SK-N-SH (cell line): ENCODE results near the gene PCDHGA5. TPM values are rescaled to one million over a fixed set of nuclear protein-coding genes. Genes with fewer than 3 reads are reported as not detected.

ENCODE experiments used
- CTCF ChIA-PET: fragments of 300-600, 350-600 bp; formaldehyde crosslinking; extraction: SDS; loops from one replicate; lab custom pipeline; 2021; lab: Yijun Ruan, JAX
- POLR2A ChIA-PET: fragments of 350-600 bp; sonication (Branson Sonifier 250); formaldehyde crosslinking; extraction: SDS; loops from one replicate; lab custom pipeline; 2020; ENCODE audit warnings: antibody characterized with exemption, inconsistent platforms; lab: Yijun Ruan, JAX
- DNase-seq: peaks from one replicate; pipeline ENCODE4 v3.0.0; 2012
- H2AFZ ChIP-seq: fragments of 200-600 bp; sonication (generic); 2 replicates; pipeline ENCODE4 v1.8.1; 2016; ENCODE audit warnings: antibody characterized with exemption, mild to moderate bottlenecking, low read depth
- H3F3A ChIP-seq: fragments of 200-600 bp; sonication (generic); replicated peaks from 2 replicates; pipeline ENCODE3; 2016; ENCODE audit warnings: antibody characterized with exemption, mild to moderate bottlenecking; ENCODE audit not compliant: insufficient read depth
- H3K27ac ChIP-seq, 2 experiments: fragments of 200-500 bp in 1 of 2; fragments of 200-600 bp in 1 of 2; sonication (Bioruptor generic) in 1 of 2; sonication (generic), shearing (Covaris generic) in 1 of 2; 2 replicates each; pipeline versions ENCODE4 v1.5.1 to v1.6.1; 2014 to 2016; ENCODE audit warnings: low read depth in 2 of 2, inconsistent platforms in 1 of 2, low read length in 1 of 2, mild to moderate bottlenecking in 1 of 2, mixed read lengths in 1 of 2
- H3K27me3 ChIP-seq: fragments of 200-600 bp; sonication (generic), shearing (Covaris generic); 2 replicates; pipeline ENCODE4 v1.6.1; 2016; ENCODE audit warnings: mixed run types; ENCODE audit not compliant: insufficient read depth
- H3K36me3 ChIP-seq, 2 experiments: fragments of 200-500 bp in 1 of 2; fragments of 200-600 bp in 1 of 2; sonication (Bioruptor generic) in 1 of 2; sonication (generic) in 1 of 2; replicated peaks in 1 of 2; 2 replicates each; pipeline versions ENCODE3 to v1.5.1; 2014 to 2016; ENCODE audit warnings: low read length in 1 of 2, mild to moderate bottlenecking in 1 of 2; ENCODE audit not compliant: insufficient read depth in 2 of 2, control insufficient read depth in 1 of 2
- H3K4me1 ChIP-seq, 2 experiments: fragments of 200-500 bp in 1 of 2; fragments of 200-600 bp in 1 of 2; sonication (Bioruptor generic) in 1 of 2; sonication (generic), shearing (Covaris generic) in 1 of 2; 2 replicates each; pipeline versions ENCODE4 v1.5.1 to v1.6.1; 2014 to 2016; ENCODE audit warnings: low read depth in 1 of 2, low read length in 1 of 2, mixed run types in 1 of 2; ENCODE audit not compliant: insufficient read depth in 2 of 2, control insufficient read depth in 1 of 2
- H3K4me2 ChIP-seq: fragments of 200-600 bp; sonication (generic), shearing (Covaris generic); 2 replicates; pipeline ENCODE4 v1.6.1; 2017; ENCODE audit warnings: mixed run types
- H3K4me3 ChIP-seq, 2 experiments: fragments of 200-500 bp in 1 of 2; fragments of 200-600 bp in 1 of 2; sonication (Bioruptor generic) in 1 of 2; sonication (generic), shearing (Covaris generic) in 1 of 2; 2 replicates each; pipeline versions ENCODE4 v1.5.1 to v1.8.1; 2014 to 2016; ENCODE audit warnings: low read depth in 2 of 2, inconsistent platforms in 1 of 2, low read length in 1 of 2, mild to moderate bottlenecking in 1 of 2, mixed read lengths in 1 of 2, moderate library complexity in 1 of 2
- H3K79me2 ChIP-seq: fragments of 200-600 bp; sonication (generic); 2 replicates; pipeline ENCODE4 v1.8.1; 2017; ENCODE audit warnings: mild to moderate bottlenecking; ENCODE audit not compliant: insufficient read depth
- H3K9ac ChIP-seq: fragments of 200-600 bp; sonication (generic); 2 replicates; pipeline ENCODE4 v1.6.1; 2017; ENCODE audit warnings: mixed run types
- H3K9me2 ChIP-seq: fragments of 200-600 bp; sonication (generic); 2 replicates; pipeline ENCODE4 v1.6.1; 2017; ENCODE audit warnings: mixed run types
- H3K9me3 ChIP-seq: fragments of 200-600 bp; sonication (generic); 2 replicates; pipeline ENCODE4 v1.6.1; 2017; ENCODE audit warnings: mixed run types, mild to moderate bottlenecking, moderate library complexity
- H4K20me1 ChIP-seq: fragments of 200-600 bp; sonication (generic); 2 replicates; pipeline ENCODE4 v1.6.1; 2017; ENCODE audit warnings: mild to moderate bottlenecking, mixed run types; ENCODE audit not compliant: insufficient read depth
- CTCF ChIP-seq: fragments of 200-600 bp; sonication (generic); IDR thresholded peaks from 2 replicates; pipeline ENCODE4 v1.6.1; 2017; ENCODE audit warnings: antibody characterized with exemption, mild to moderate bottlenecking, moderate library complexity
- EZH2phosphoT487 ChIP-seq: fragments of 200-600 bp; sonication (generic); IDR thresholded peaks from 2 replicates; pipeline ENCODE4 v1.6.1; 2017; ENCODE audit warnings: low read depth, mixed run types, mild to moderate bottlenecking, antibody characterized with exemption, moderate library complexity, borderline replicate concordance
- FOSL2 ChIP-seq: IDR thresholded peaks from 2 replicates; pipeline ENCODE4 v1.4.0; 2012; ENCODE audit warnings: low read depth, mild to moderate bottlenecking, moderate library complexity, borderline replicate concordance
- GABPA ChIP-seq: IDR thresholded peaks from 2 replicates; pipeline ENCODE4 v1.4.0; 2012; ENCODE audit warnings: low read depth, mild to moderate bottlenecking
- GATA2 ChIP-seq: sonication (generic); formaldehyde crosslinking; IDR thresholded peaks from 2 replicates; pipeline ENCODE4 v1.5.0; 2020; ENCODE audit warnings: mild to moderate bottlenecking, missing genetic modification reagents
- IRF3 ChIP-seq: fragments of 150-350 bp; IDR thresholded peaks from 2 replicates; pipeline ENCODE4 v1.6.1; 2016; ENCODE audit warnings: mild to moderate bottlenecking, low read depth, low read length
- JUND ChIP-seq: IDR thresholded peaks from 2 replicates; pipeline ENCODE4 v1.4.0; 2012
- MXI1 ChIP-seq: IDR thresholded peaks from 2 replicates; pipeline ENCODE4 v1.6.1; 2012; ENCODE audit warnings: mild to moderate bottlenecking, low read depth, low read length, improper control_type of control experiment
- NRF1 ChIP-seq: IDR thresholded peaks from 2 replicates; pipeline ENCODE4 v1.6.1; 2012; ENCODE audit warnings: low read depth, mild to moderate bottlenecking, low read length
- RAD21 ChIP-seq: IDR thresholded peaks from 2 replicates; pipeline ENCODE4 v1.6.1; 2012; ENCODE audit warnings: mild to moderate bottlenecking, low read length
- RXRA ChIP-seq: IDR thresholded peaks from 2 replicates; pipeline ENCODE4 v1.4.0; 2012; ENCODE audit warnings: low read depth, mild to moderate bottlenecking, borderline replicate concordance
- SIN3A ChIP-seq: IDR thresholded peaks from 2 replicates; pipeline ENCODE4 v1.6.1; 2012; ENCODE audit warnings: low read depth, mild to moderate bottlenecking, low read length, moderate library complexity, borderline replicate concordance
- TAF1 ChIP-seq: IDR thresholded peaks from 2 replicates; pipeline ENCODE4 v1.6.1; 2012; ENCODE audit warnings: low read depth, mild to moderate bottlenecking, low read length, moderate library complexity, borderline replicate concordance
- TCF12 ChIP-seq: IDR thresholded peaks from 2 replicates; pipeline ENCODE4 v1.4.0; 2012
- USF1 ChIP-seq: IDR thresholded peaks from 2 replicates; pipeline ENCODE4 v1.4.0; 2012; ENCODE audit warnings: low read depth, borderline replicate concordance
- USF2 ChIP-seq: fragments of 150-350 bp; IDR thresholded peaks from 2 replicates; pipeline ENCODE4 v1.6.1; 2017; ENCODE audit warnings: antibody characterized with exemption, low read length, low read depth, borderline replicate concordance
- ZBTB33 ChIP-seq: IDR thresholded peaks from 2 replicates; pipeline ENCODE4 v1.4.0; 2012; ENCODE audit warnings: low read depth, borderline replicate concordance
- WGBS: methylation state at CpG from one replicate; pipeline ENCODE4 v1.1.6; 2017; ENCODE audit warnings: low lambda C conversion rate; 5-methylcytosine and 5-hydroxymethylcytosine counted together
- polyA plus RNA-seq, 3 experiments: library from polyadenylated mRNA; depleted of rRNA; stranded (reverse); fragments of >200 nt; gene quantifications; 2 replicates each; pipeline ENCODE4 v1.2.3, GENCODE V29; 2012

PCDHGA5 gene
- polyA plus RNA-seq, 1 of the 3 experiments (the other 2 are of a cell fraction), result 0.71 TPM

- H3K79me2 ChIP-seq, result no peaks in the 10 kb centered on the region
- no peaks in the 10 kb centered on the region for H3K9me2 ChIP-seq
- H3K4me1 ChIP-seq, result no peaks in the 10 kb centered on the region
- no peaks in the 10 kb centered on the region for H4K20me1 ChIP-seq
- H3K27me3 ChIP-seq, result no peaks in the 10 kb centered on the region
- H3K4me3 ChIP-seq, result no peak overlapping the region
- H3K9me3 ChIP-seq, result no peaks in the 10 kb centered on the region; the same call in 1 of the 2 replicates
- H3K27ac ChIP-seq, result no peak overlapping the region
- CTCF ChIA-PET, result no interaction called here
- WGBS, result 62% methylated on average over 3 of the region's 3 CpGs
- H3F3A ChIP-seq, result no peaks in the 10 kb centered on the region
- TF ChIP-seq CTCF (no peak), NRF1 (no peak), RAD21 (no peak), MXI1 (no peak), SIN3A (no peak), ZBTB33 (no peak), TCF12 (no peak), FOSL2 (no peak), GABPA (no peak), GATA2 (CRISPR knock-in tag) (no peak), IRF3 (no peak)
- no peak overlapping the region for H2AFZ ChIP-seq
- DNase-seq, result no peak
- POLR2A ChIA-PET, result no interaction called here
- no peak overlapping the region for H3K9ac ChIP-seq
- peaks cover 0 to 9% of the 10 kb centered on the region in 2 experiments for H3K36me3 ChIP-seq
- no peak overlapping the region for H3K4me2 ChIP-seq
Measured at GRCh38 chr5:141411575-141411974, 47.6 kb downstream of the PCDHGA5 start.

- Histone ChIP-seq H3K9me2 (no peaks in the 10 kb centered on the region), H3K9me3 (no peaks in the 10 kb centered on the region), H3K4me2 (no peak within 1 kb of the TSS), H3K27ac (no peak within 1 kb of the TSS), H3K4me3 (peak within 1 kb of the TSS; percentile 22 to 28; a peak in 3 of 4 replicates), H4K20me1 (no peaks in the 10 kb centered on the region), H3F3A (peaks cover 4% of the 10 kb centered on the region), H3K79me2 (no peaks in the 10 kb centered on the region), H2AFZ (no peak within 1 kb of the TSS), H3K9ac (no peak within 1 kb of the TSS), H3K36me3 (no peaks in the 10 kb centered on the region), H3K27me3 (no peaks in the 10 kb centered on the region), H3K4me1 (no peaks in the 10 kb centered on the region)
- 85% methylated on average over 31 of the region's 31 CpGs for WGBS
- ChIA-PET CTCF (interaction anchor here (0.9 to 2.5 kb wide), 5 partner anchors 105 to 328 kb away, joined by 3 to 11 read pairs (median 4); no protein-coding TSS in a partner anchor), POLR2A (no interaction called here)
- no peak for DNase-seq
- TF ChIP-seq USF2 (no peak), CTCF (peak; percentile 54), USF1 (no peak), TAF1 (no peak), EZH2phosphoT487 (no peak), JUND (no peak), TCF12 (no peak), RAD21 (peak; percentile 47), RXRA (no peak)
Measured at GRCh38 chr5:141412854-141413539, 49.0 kb downstream of the PCDHGA5 start, which contains the start of gene PCDHGA10. PCDHGA10 (plus strand) TSS chr5:141412987; CDS start chr5:141413176, 189 bp downstream.
